Mononuclear cell (primary cell): ENCODE results near the gene GPATCH1. TPM values are rescaled to one million over a fixed set of nuclear protein-coding genes. Genes with fewer than 3 reads are reported as not detected.

ENCODE experiments used
- H3K27me3 ChIP-seq: 2 replicates; pipeline ENCODE4 v1.6.0; 2011; ENCODE audit warnings: low read length, control low read depth; ENCODE audit not compliant: insufficient read depth
- H3K4me1 ChIP-seq: 2 replicates; pipeline ENCODE4 v1.5.1; 2011; ENCODE audit warnings: mild to moderate bottlenecking, low read length, control low read depth; ENCODE audit not compliant: insufficient read depth
- H3K4me3 ChIP-seq: 2 replicates; pipeline ENCODE4 v1.5.1; 2011; ENCODE audit warnings: mild to moderate bottlenecking, low read length, moderate library complexity
- H3K9me3 ChIP-seq: 2 replicates; pipeline ENCODE4 v1.5.1; 2011; ENCODE audit warnings: low read depth, mild to moderate bottlenecking, control low read depth, low read length
- total RNA-seq: library from RNA; depleted of rRNA; stranded (reverse); fragments of >200 nt; gene quantifications from one replicate; pipeline ENCODE4 v1.2.3, GENCODE V29; 2012

GPATCH1 gene
- total RNA-seq, 1 donor, result 5.4 TPM

- Histone ChIP-seq H3K4me1 (no peaks in the 10 kb centered on the region), H3K27me3 (no peaks in the 10 kb centered on the region), H3K4me3 (no peak overlapping the region), H3K9me3 (no peaks in the 10 kb centered on the region)
These were observed 8.0 kb downstream of the GPATCH1 start for GRCh38 chr19:33089010-33089409.

- H3K4me3 ChIP-seq, result no peak overlapping the region
- H3K4me1 ChIP-seq, result no peaks in the 10 kb centered on the region
- no peaks in the 10 kb centered on the region for H3K27me3 ChIP-seq
- no peaks in the 10 kb centered on the region for H3K9me3 ChIP-seq
These were observed 9.2 kb downstream of the GPATCH1 start for GRCh38 chr19:33090179-33090578.

GRCh38 chr19:33093420-33094210, 12.6 kb downstream of the GPATCH1 start:
- Histone ChIP-seq H3K27me3 (no peaks in the 10 kb centered on the region), H3K4me3 (no peak overlapping the region), H3K4me1 (no peaks in the 10 kb centered on the region), H3K9me3 (no peaks in the 10 kb centered on the region)

- Histone ChIP-seq H3K4me1 (no peaks in the 10 kb centered on the region), H3K9me3 (no peaks in the 10 kb centered on the region), H3K27me3 (no peaks in the 10 kb centered on the region), H3K4me3 (no peak overlapping the region)
These were observed 13.6 kb downstream of the GPATCH1 start for GRCh38 chr19:33094436-33095067.

- Histone ChIP-seq H3K27me3 (no peaks in the 10 kb centered on the region), H3K9me3 (no peaks in the 10 kb centered on the region), H3K4me1 (no peaks in the 10 kb centered on the region), H3K4me3 (no peak overlapping the region)
These were observed 15.0 kb downstream of the GPATCH1 start for GRCh38 chr19:33096005-33096404.

- Histone ChIP-seq H3K4me3 (no peak overlapping the region), H3K9me3 (no peaks in the 10 kb centered on the region), H3K27me3 (no peaks in the 10 kb centered on the region), H3K4me1 (no peaks in the 10 kb centered on the region)
These were observed 17.1 kb downstream of the GPATCH1 start for GRCh38 chr19:33098055-33098534.

GRCh38 chr19:33100894-33101644, 20.1 kb downstream of the GPATCH1 start:
- Histone ChIP-seq H3K9me3 (no peaks in the 10 kb centered on the region), H3K4me3 (no peak overlapping the region), H3K4me1 (no peaks in the 10 kb centered on the region), H3K27me3 (no peaks in the 10 kb centered on the region)

GRCh38 chr19:33102893-33103292, 21.9 kb downstream of the GPATCH1 start:
- H3K4me3 ChIP-seq, result no peak overlapping the region
- no peaks in the 10 kb centered on the region for H3K4me1 ChIP-seq
- H3K9me3 ChIP-seq, result no peaks in the 10 kb centered on the region
- H3K27me3 ChIP-seq, result no peaks in the 10 kb centered on the region

- no peak overlapping the region for H3K4me3 ChIP-seq
- H3K9me3 ChIP-seq, result no peaks in the 10 kb centered on the region
- no peaks in the 10 kb centered on the region for H3K4me1 ChIP-seq
- no peaks in the 10 kb centered on the region for H3K27me3 ChIP-seq
These were observed 27.2 kb downstream of the GPATCH1 start for GRCh38 chr19:33108161-33108560.

GRCh38 chr19:33110137-33110910, 29.3 kb downstream of the GPATCH1 start:
- Histone ChIP-seq H3K4me1 (no peaks in the 10 kb centered on the region), H3K9me3 (no peaks in the 10 kb centered on the region), H3K4me3 (no peak overlapping the region), H3K27me3 (no peaks in the 10 kb centered on the region)

GRCh38 chr19:33111587-33111986, 30.6 kb downstream of the GPATCH1 start:
- Histone ChIP-seq H3K4me3 (no peak overlapping the region), H3K27me3 (no peaks in the 10 kb centered on the region), H3K9me3 (no peaks in the 10 kb centered on the region), H3K4me1 (no peaks in the 10 kb centered on the region)

GRCh38 chr19:33114312-33114711, 33.3 kb downstream of the GPATCH1 start:
- H3K27me3 ChIP-seq, result no peaks in the 10 kb centered on the region

GRCh38 chr19:33117501-33117900, 36.5 kb downstream of the GPATCH1 start:
- no peaks in the 10 kb centered on the region for H3K4me1 ChIP-seq
- H3K27me3 ChIP-seq, result no peaks in the 10 kb centered on the region
- H3K9me3 ChIP-seq, result no peaks in the 10 kb centered on the region
- H3K4me3 ChIP-seq, result no peak overlapping the region

More at GRCh38 chr19:33114312-33114711, 33.3 kb downstream of the GPATCH1 start:
- no peaks in the 10 kb centered on the region for H3K4me1 ChIP-seq
- no peak overlapping the region for H3K4me3 ChIP-seq
- H3K9me3 ChIP-seq, result no peaks in the 10 kb centered on the region

GRCh38 chr19:33118643-33119042, 37.7 kb downstream of the GPATCH1 start:
- no peaks in the 10 kb centered on the region for H3K4me1 ChIP-seq
- no peaks in the 10 kb centered on the region for H3K9me3 ChIP-seq
- no peak overlapping the region for H3K4me3 ChIP-seq
- H3K27me3 ChIP-seq, result no peaks in the 10 kb centered on the region
